Lower leg skin (tissue), 3 donors: ENCODE measurements around the gene SYF2.
"Not testable (repeated sequence)": the region's sequence is repeated elsewhere in the genome, so short reads cannot be mapped to it uniquely, and the experiment has no call there.

Experiments
- POLR2A ChIP-seq, 2 donors: fragments of 450-650 bp; IDR thresholded peaks; one replicate each; pipeline ENCODE4 v1.6.1; 2016 to 2017; ENCODE audit warnings: antibody characterized with exemption in 2 of 2, mild to moderate bottlenecking in 1 of 2, moderate library complexity in 1 of 2
- TF ChIP-seq, protein P1 (sequence below), 3 donors: fragments of 450-650 bp; IDR thresholded peaks; one replicate each; pipeline ENCODE4 v1.5.1; 2016; ENCODE audit warnings: antibody characterized with exemption in 3 of 3, mild to moderate bottlenecking in 3 of 3, moderate library complexity in 2 of 3

DNA sequence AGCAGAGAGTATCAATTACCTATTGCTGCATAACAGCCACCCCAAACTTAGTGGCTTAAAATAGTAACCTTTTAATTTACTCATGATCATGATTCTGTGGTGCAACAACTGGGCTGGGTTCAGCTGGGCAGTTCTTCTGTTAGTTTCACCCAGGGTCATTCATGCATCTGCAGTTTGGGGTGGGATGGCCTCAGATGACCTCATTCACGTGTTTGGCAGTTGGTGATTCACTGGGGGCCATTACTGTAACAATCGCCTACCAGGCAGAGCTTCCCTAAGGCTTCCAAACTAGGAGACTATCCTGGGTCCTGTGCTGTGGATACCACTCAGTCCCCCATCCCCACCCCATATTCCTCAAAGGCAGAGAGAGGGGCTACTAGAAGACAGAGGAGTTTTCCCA lies 46.1 kb upstream of the SYF2 start:
- not testable (repeated sequence) for TF ChIP-seq POLR2A (IDR thresholded peaks at IDR 0.05)
- TF ChIP-seq, protein P1, sequence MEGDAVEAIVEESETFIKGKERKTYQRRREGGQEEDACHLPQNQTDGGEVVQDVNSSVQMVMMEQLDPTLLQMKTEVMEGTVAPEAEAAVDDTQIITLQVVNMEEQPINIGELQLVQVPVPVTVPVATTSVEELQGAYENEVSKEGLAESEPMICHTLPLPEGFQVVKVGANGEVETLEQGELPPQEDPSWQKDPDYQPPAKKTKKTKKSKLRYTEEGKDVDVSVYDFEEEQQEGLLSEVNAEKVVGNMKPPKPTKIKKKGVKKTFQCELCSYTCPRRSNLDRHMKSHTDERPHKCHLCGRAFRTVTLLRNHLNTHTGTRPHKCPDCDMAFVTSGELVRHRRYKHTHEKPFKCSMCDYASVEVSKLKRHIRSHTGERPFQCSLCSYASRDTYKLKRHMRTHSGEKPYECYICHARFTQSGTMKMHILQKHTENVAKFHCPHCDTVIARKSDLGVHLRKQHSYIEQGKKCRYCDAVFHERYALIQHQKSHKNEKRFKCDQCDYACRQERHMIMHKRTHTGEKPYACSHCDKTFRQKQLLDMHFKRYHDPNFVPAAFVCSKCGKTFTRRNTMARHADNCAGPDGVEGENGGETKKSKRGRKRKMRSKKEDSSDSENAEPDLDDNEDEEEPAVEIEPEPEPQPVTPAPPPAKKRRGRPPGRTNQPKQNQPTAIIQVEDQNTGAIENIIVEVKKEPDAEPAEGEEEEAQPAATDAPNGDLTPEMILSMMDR (IDR thresholded peaks at IDR 0.05): not testable (repeated sequence)
